Cardiac fibroblast (primary cell): Measurements from ENCODE around the gene RPS6KC1.

Experiments
- DNase-seq, 2 donors: peaks; one replicate each; pipeline versions ENCODE4 v3.0.0 to v3.0.0-alpha.2; 2010; ENCODE audit warnings: low read depth in 2 of 2
- H3K4me3 ChIP-seq, 2 donors: replicated peaks in 1 of 2; 1 replicate in 1 of 2; 2 replicates in 1 of 2; pipeline ENCODE4 v1.5.1; 2011; ENCODE audit warnings: low read depth in 2 of 2, low read length in 2 of 2, mild to moderate bottlenecking in 2 of 2, moderate library complexity in 1 of 2
- TF ChIP-seq, protein P1 (sequence below): IDR thresholded peaks from one replicate; pipeline ENCODE4 v1.5.1; 2011; ENCODE audit warnings: low read depth, mild to moderate bottlenecking, low read length, inconsistent platforms

The RPS6KC1 gene

GRCh38 chr1:213122514-213122929 lies 71.5 kb downstream of the RPS6KC1 start:
- no peak overlapping the region for H3K4me3 ChIP-seq
- peak; percentile 75 to 81 for DNase-seq
- TF ChIP-seq, protein P1, sequence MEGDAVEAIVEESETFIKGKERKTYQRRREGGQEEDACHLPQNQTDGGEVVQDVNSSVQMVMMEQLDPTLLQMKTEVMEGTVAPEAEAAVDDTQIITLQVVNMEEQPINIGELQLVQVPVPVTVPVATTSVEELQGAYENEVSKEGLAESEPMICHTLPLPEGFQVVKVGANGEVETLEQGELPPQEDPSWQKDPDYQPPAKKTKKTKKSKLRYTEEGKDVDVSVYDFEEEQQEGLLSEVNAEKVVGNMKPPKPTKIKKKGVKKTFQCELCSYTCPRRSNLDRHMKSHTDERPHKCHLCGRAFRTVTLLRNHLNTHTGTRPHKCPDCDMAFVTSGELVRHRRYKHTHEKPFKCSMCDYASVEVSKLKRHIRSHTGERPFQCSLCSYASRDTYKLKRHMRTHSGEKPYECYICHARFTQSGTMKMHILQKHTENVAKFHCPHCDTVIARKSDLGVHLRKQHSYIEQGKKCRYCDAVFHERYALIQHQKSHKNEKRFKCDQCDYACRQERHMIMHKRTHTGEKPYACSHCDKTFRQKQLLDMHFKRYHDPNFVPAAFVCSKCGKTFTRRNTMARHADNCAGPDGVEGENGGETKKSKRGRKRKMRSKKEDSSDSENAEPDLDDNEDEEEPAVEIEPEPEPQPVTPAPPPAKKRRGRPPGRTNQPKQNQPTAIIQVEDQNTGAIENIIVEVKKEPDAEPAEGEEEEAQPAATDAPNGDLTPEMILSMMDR = peak; percentile 32

GRCh38 chr1:213123087-213123486 lies 72.0 kb downstream of the RPS6KC1 start:
- TF ChIP-seq, protein P1 = no peak
- DNase-seq = no peak
- no peak overlapping the region for H3K4me3 ChIP-seq

DNA sequence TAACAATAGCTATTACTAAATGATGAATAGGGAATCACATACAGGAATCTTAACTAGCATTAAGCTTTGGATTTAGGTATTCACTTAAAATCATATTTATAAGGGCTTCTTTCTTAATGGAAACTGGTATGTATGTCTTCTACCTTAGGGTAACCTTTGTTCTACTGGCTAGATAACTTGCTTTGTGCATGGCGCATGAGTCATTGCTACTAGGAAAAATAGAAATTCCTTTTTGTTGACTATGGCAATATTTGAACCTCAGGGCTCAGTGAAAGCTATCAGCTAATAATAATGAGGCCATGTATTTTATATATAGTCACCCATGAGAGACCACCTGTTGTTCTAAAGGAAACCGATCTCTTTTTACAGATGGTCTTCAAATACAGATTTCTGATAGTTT lies 72.5 kb downstream of the RPS6KC1 start:
- H3K4me3 ChIP-seq = no peak overlapping the region
- DNase-seq = peak; percentile 44 to 76
- TF ChIP-seq, protein P1 = no peak

DNA sequence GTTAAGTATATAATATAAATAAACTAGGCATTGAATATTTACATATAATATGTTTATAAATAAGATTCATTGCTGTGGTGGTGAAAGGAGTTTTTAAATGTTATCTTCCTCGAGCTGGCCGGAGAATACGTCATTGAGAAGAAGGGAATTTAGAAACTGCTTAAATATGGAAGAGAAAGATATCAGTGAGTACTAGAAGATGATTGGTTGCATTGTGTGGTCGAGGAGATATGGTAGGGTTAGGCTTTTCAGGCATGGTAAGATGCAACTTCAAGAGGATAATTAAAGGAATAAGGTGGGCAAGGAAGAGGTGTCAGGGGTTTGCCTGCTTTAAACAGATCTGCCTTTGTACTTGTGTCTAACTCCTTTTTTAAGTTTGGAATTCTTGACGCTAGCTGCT lies 73.5 kb downstream of the RPS6KC1 start:
- TF ChIP-seq, protein P1 = no peak
- no peak overlapping the region for H3K4me3 ChIP-seq
- no peak for DNase-seq

- TF ChIP-seq, protein P1 = no peak
- no peak overlapping the region for H3K4me3 ChIP-seq
- no peak for DNase-seq
Measured at GRCh38 chr1:213125643-213126042, 74.6 kb downstream of the RPS6KC1 start.

DNA sequence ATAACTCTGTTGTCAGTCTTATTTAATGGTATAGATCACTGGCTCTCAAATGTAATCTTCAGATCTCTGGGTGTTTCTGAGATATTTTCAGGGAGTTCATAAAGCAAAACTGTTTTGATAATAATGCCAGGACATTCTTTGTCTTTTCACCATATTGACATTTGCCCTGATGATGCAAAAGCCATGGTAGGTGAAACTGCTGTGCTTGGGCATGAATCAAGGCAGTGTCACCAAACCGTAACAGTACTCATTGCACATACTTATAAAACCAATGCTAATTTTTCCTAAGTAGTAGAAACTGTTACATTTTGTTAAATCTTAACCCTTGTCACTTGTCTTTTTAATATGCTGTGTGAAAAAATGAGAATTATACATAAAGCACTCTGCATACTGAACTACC lies 76.0 kb downstream of the RPS6KC1 start:
- H3K4me3 ChIP-seq = no peak overlapping the region
- TF ChIP-seq, protein P1 = no peak
- DNase-seq = peak in 1 of 2 donors; percentile 55

DNA sequence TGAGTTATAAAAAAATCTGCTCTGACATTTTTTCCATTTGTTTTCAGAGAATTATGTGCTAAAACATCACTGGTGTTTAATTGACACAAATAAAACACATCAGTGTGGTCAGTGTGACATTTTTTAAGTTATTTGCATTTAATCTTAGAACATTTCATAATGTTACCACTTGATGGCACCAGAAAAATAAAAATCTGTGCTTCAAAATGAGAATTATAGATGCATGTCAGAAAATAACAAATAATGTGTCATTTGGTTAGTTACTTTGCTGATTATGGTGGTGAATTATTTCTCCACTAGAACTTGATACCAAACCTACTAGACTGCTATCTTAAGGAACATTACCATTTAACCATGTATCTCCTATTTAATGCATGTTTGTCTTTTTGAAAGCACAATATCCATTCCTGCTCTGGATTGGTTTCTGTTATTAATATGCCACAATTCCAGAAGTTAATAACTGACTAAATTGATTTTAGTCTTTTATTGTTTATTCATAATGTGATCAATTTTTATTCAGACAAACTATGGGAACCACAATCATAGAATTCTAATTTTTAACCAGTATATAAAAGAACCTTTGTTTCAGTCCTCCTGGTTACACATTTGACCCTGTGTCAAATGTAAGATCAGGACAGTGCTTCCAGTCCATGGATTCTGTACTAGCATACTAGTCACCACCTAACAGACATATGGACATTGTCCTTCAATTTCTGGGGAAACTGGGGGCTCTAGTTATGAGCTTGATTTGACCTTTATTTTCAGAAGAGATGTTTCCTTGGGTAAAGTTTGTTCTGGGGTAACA lies 81.0 kb downstream of the RPS6KC1 start:
- TF ChIP-seq, protein P1 = no peak

More for the DNA sequence above, 81.0 kb downstream of the RPS6KC1 start:
- no peak overlapping the region for H3K4me3 ChIP-seq
- DNase-seq = peak in 1 of 2 donors; percentile 13
